T-helper 2 cell treated with Interferon-gamma antibody and Interleukin-4, amounts not matched to agents 100 ng/mL and 5 ng/mL, for 36 hours (primary cell): ENCODE results near the gene ANKZF1. TPM values are rescaled to one million over a fixed set of nuclear protein-coding genes. Genes with fewer than 3 reads are reported as not detected.

Source experiments
- intact Hi-C: fragments of 100-400 bp; cut with micrococcal nuclease; formaldehyde crosslinking; loops from one replicate; pipeline ENCODE4 v1.15.1; 2023
- total RNA-seq: library from RNA; stranded (reverse); gene quantifications from 2 replicates; pipeline ENCODE4 v1.2.3, GENCODE V29; 2022

Gene ANKZF1
- total RNA-seq, 1 donor from 2014 or later: 80.1 TPM

GRCh38 chr2:219225350-219225749, 4.3 kb upstream of the ANKZF1 start:
- intact Hi-C loops: no loop called here

- intact Hi-C loops: no loop called here
Measured at GRCh38 chr2:219228041-219228910, 1.3 kb upstream of the ANKZF1 start.

- intact Hi-C loops: loop anchor here (1.0 kb wide), 9 partner anchors 10 to 159 kb away; partner anchors contain the start of genes DNAJB2, GLB1L, NHEJ1 and RETREG2
Measured at GRCh38 chr2:219228911-219229304, 698 bp upstream of the ANKZF1 start.

GRCh38 chr2:219230059-219230540, 494 bp downstream of the ANKZF1 start:
- intact Hi-C loops: no loop called here

- intact Hi-C loops: no loop called here
Measured at GRCh38 chr2:219234331-219234730, 4.7 kb downstream of the ANKZF1 start.

GRCh38 chr2:219243291-219243761, 13.7 kb downstream of the ANKZF1 start:
- intact Hi-C loops: no loop called here

GRCh38 chr2:219244789-219245147, 15.2 kb downstream of the ANKZF1 start:
- intact Hi-C loops: loop anchor here (1.0 to 5.0 kb wide), 8 partner anchors 9 to 353 kb away; partner anchors contain the start of genes ABCB6, ANKZF1, ATG9A and STK11IP

GRCh38 chr2:219245148-219245898, 15.7 kb downstream of the ANKZF1 start, which contains the start of the genes GLB1L and STK16:
Gene GLB1L (minus strand): TSS chr2:219245444. CDS start chr2:219243573, 1,871 bp downstream.
Gene STK16 (plus strand): TSS chr2:219245479. CDS start chr2:219246000, 521 bp downstream.
- intact Hi-C loops: loop anchor here (1.0 to 5.0 kb wide), 8 partner anchors 8 to 352 kb away; partner anchors contain the start of genes ABCB6, ANKZF1, ATG9A and STK11IP

- intact Hi-C loops: loop anchor here (1.0 to 5.0 kb wide), 8 partner anchors 7 to 351 kb away; partner anchors contain the start of genes ABCB6, ANKZF1, ATG9A and STK11IP
Measured at GRCh38 chr2:219245899-219246230, 16.3 kb downstream of the ANKZF1 start.

- intact Hi-C loops: loop anchor here (5.0 kb wide), 1 partner anchor 349 kb away; no protein-coding TSS in a partner anchor
Measured at GRCh38 chr2:219246559-219246958, 17.0 kb downstream of the ANKZF1 start.

GRCh38 chr2:219247678-219248642, 18.4 kb downstream of the ANKZF1 start:
- intact Hi-C loops: loop anchor here (5.0 kb wide), 1 partner anchor 351 kb away; no protein-coding TSS in a partner anchor

GRCh38 chr2:219248845-219249202, 19.2 kb downstream of the ANKZF1 start:
- intact Hi-C loops: loop anchor here (5.0 kb wide), 1 partner anchor 352 kb away; no protein-coding TSS in a partner anchor

GRCh38 chr2:219249203-219249980, 19.8 kb downstream of the ANKZF1 start:
- intact Hi-C loops: loop anchor here (5.0 kb wide), 1 partner anchor 352 kb away; no protein-coding TSS in a partner anchor

GRCh38 chr2:219250049-219250781, 20.6 kb downstream of the ANKZF1 start:
- intact Hi-C loops: no loop called here

GRCh38 chr2:219251656-219252055, 22.1 kb downstream of the ANKZF1 start:
- intact Hi-C loops: no loop called here

GRCh38 chr2:219252084-219252483, 22.5 kb downstream of the ANKZF1 start:
- intact Hi-C loops: no loop called here

- intact Hi-C loops: no loop called here
Measured at GRCh38 chr2:219252570-219252899, 22.9 kb downstream of the ANKZF1 start.

GRCh38 chr2:219252900-219253752, 23.5 kb downstream of the ANKZF1 start, which contains the start of gene TUBA4B:
Gene TUBA4B (plus strand): TSS chr2:219253243. CDS start chr2:219253408, 165 bp downstream.
- intact Hi-C loops: loop anchor here (1.0 kb wide), 9 partner anchors 8 to 685 kb away; partner anchors contain the start of genes ANKZF1, ATG9A, CNOT9 and DNAJB2
